Retinal pigment epithelial cell (primary cell): ENCODE results near the gene WDR90.

Experiments
- DNase-seq: peaks from one replicate; pipeline ENCODE4 v3.0.0-alpha.2; 2010; ENCODE audit warnings: low read depth
- H3K4me3 ChIP-seq: 2 replicates; pipeline ENCODE4 v1.5.1; 2011; ENCODE audit warnings: mild to moderate bottlenecking, low read length, control low read depth, moderate library complexity
- CTCF ChIP-seq: conservative IDR thresholded peaks from 2 replicates; pipeline ENCODE4 v1.5.1; 2011; ENCODE audit warnings: low read depth, low read length, control low read depth, inconsistent platforms

WDR90 gene

GRCh38 chr16:630815-631405 lies 18.3 kb upstream of the WDR90 start, which contains the start of gene WFIKKN1:
TSS of gene WFIKKN1 (plus strand) at chr16:630985. CDS start at chr16:631254, 269 bp downstream.
- no peak for TF ChIP-seq CTCF
- no peak for DNase-seq

GRCh38 chr16:631808-632358 lies 17.3 kb upstream of the WDR90 start:
- H3K4me3 ChIP-seq, result no peak overlapping the region
- DNase-seq, result no peak
- TF ChIP-seq CTCF, result no peak

More at GRCh38 chr16:630815-631405, 18.3 kb upstream of the WDR90 start, which contains the start of gene WFIKKN1:
- peak within 1 kb of the TSS; percentile 15 for H3K4me3 ChIP-seq

- DNase-seq, result no peak
- H3K4me3 ChIP-seq, result no peak overlapping the region
- TF ChIP-seq CTCF, result no peak
These were observed 16.5 kb upstream of the WDR90 start for GRCh38 chr16:632486-633335.

- no peak for TF ChIP-seq CTCF
- no peak overlapping the region for H3K4me3 ChIP-seq
- DNase-seq, result no peak
These were observed 15.7 kb upstream of the WDR90 start for GRCh38 chr16:633336-634050.

- no peak for TF ChIP-seq CTCF
- no peak for DNase-seq
- no peak overlapping the region for H3K4me3 ChIP-seq
These were observed 15.0 kb upstream of the WDR90 start for GRCh38 chr16:634051-634670.

GRCh38 chr16:634996-635395 lies 14.2 kb upstream of the WDR90 start:
- no peak for TF ChIP-seq CTCF
- peak overlapping the region; percentile 77 for H3K4me3 ChIP-seq
- DNase-seq, result no peak
